ENCODE results near the gene USP13.
A peak's percentile ranks its signal among the peaks of the same experiment; 100 is the strongest.
"Not testable (repeated sequence)": the region's sequence is repeated elsewhere in the genome, so short reads cannot be mapped to it uniquely, and the experiment has no call there.

The USP13 gene

GRCh38 chr3:179738998-179739397 is 86.2 kb downstream of the USP13 start:
- no peak for DNase-seq

GRCh38 chr3:179739816-179740594 is 87.2 kb downstream of the USP13 start:
- no peak for DNase-seq

- no peak for DNase-seq
These were observed 91.1 kb downstream of the USP13 start for GRCh38 chr3:179743913-179744312.

GRCh38 chr3:179744667-179745066 is 91.8 kb downstream of the USP13 start:
- no peak for DNase-seq

- DNase-seq = no peak
These were observed 92.2 kb downstream of the USP13 start for GRCh38 chr3:179745079-179745478.

- no peak for DNase-seq
These were observed 92.9 kb downstream of the USP13 start for GRCh38 chr3:179745716-179746115.

- no peak for DNase-seq
These were observed 98.0 kb downstream of the USP13 start for GRCh38 chr3:179750720-179751328.

- no peak for DNase-seq
These were observed 108.1 kb downstream of the USP13 start for GRCh38 chr3:179760944-179761343.

- no peak for DNase-seq
These were observed 112.6 kb downstream of the USP13 start for GRCh38 chr3:179765396-179765795.

- DNase-seq = no peak
These were observed 113.7 kb downstream of the USP13 start for GRCh38 chr3:179766416-179767133.

- DNase-seq = no peak
These were observed 115.2 kb downstream of the USP13 start for GRCh38 chr3:179768080-179768479.

GRCh38 chr3:179769411-179770247 is 116.8 kb downstream of the USP13 start:
- no peak for DNase-seq

GRCh38 chr3:179771797-179772196 is 119.0 kb downstream of the USP13 start:
- DNase-seq = no peak

GRCh38 chr3:179772297-179772696 is 119.5 kb downstream of the USP13 start:
- no peak for DNase-seq

- DNase-seq = no peak
These were observed 122.7 kb downstream of the USP13 start for GRCh38 chr3:179775416-179776122.

- DNase-seq = not testable (repeated sequence)
These were observed 130.0 kb downstream of the USP13 start for GRCh38 chr3:179782841-179783240.

GRCh38 chr3:179788996-179789395 is 136.2 kb downstream of the USP13 start:
- no peak for DNase-seq

GRCh38 chr3:179791793-179792192 is 139.0 kb downstream of the USP13 start:
- DNase-seq = no peak

- DNase-seq = no peak
These were observed 141.5 kb downstream of the USP13 start for GRCh38 chr3:179794355-179794754.

- DNase-seq = no peak
These were observed 143.6 kb downstream of the USP13 start for GRCh38 chr3:179796421-179796820.

GRCh38 chr3:179797192-179797591 is 144.4 kb downstream of the USP13 start:
- no peak for DNase-seq

- DNase-seq = peak; percentile 46
These were observed 148.4 kb downstream of the USP13 start for GRCh38 chr3:179801263-179801662.
